ENCODE measurements around the gene PPRC1. TPM values are rescaled to one million over a fixed set of nuclear protein-coding genes. Genes with fewer than 3 reads are reported as not detected.

PPRC1 gene
- total RNA-seq, 1 donor from 2014 or later: 13.2 TPM

GRCh38 chr10:102195296-102195870 lies 62.5 kb downstream of the PPRC1 start:
- DNase-seq (ENCODE audit: low spot score): no peak

GRCh38 chr10:102196893-102197292 lies 64.1 kb downstream of the PPRC1 start:
- DNase-seq (ENCODE audit: low spot score): no peak

- no peak for DNase-seq (ENCODE audit: low spot score)
These were observed 65.2 kb downstream of the PPRC1 start for GRCh38 chr10:102198027-102198426.

Other genes with a start within 250 kb of the PPRC1 start
- gene ARMH3, start 76.9 kb upstream of the PPRC1 start, total RNA-seq (ENCODE audit: insufficient read depth, low replicate concordance): 9.1 TPM
- gene HPS6, start 67.7 kb upstream of the PPRC1 start, total RNA-seq (ENCODE audit: insufficient read depth, low replicate concordance): 14.9 TPM
- gene LDB1, start 12.7 kb upstream of the PPRC1 start, total RNA-seq (ENCODE audit: insufficient read depth, low replicate concordance): 38.0 TPM
- 13.7 TPM for gene NOLC1, start 19.3 kb downstream of the PPRC1 start, total RNA-seq (ENCODE audit: insufficient read depth, low replicate concordance)
- gene ELOVL3, start 93.3 kb downstream of the PPRC1 start, total RNA-seq (ENCODE audit: insufficient read depth, low replicate concordance): not detected
- gene PITX3, start 108.5 kb downstream of the PPRC1 start, total RNA-seq (ENCODE audit: insufficient read depth, low replicate concordance): not detected
- 17.1 TPM for gene GBF1, start 112.5 kb downstream of the PPRC1 start, total RNA-seq (ENCODE audit: insufficient read depth, low replicate concordance)